SK-N-SH treated with all-trans-retinoic acid at 6 μM for 48 hours (cell line): ENCODE measurements around the gene KDSR.

Source experiments
- ATAC-seq: fragments of 200-7000 bp; cut with Tn5 transposase; 3 replicates; pipeline ENCODE4 v1.9.1; 2020; ENCODE audit warnings: mild to moderate bottlenecking, moderate library complexity
- ARNTL ChIP-seq: fragments of 450-650 bp; formaldehyde crosslinking; IDR thresholded peaks from 2 replicates; pipeline ENCODE4 v1.5.0; 2020; ENCODE audit warnings: low read depth, mild to moderate bottlenecking, moderate library complexity, borderline replicate concordance
- BACH2 ChIP-seq: fragments of 250-450 bp; sonication (Bioruptor Pico); IDR thresholded peaks from 2 replicates; pipeline ENCODE4 v1.9.0; 2021; ENCODE audit warnings: mild to moderate bottlenecking, borderline replicate concordance
- CREB5 ChIP-seq: fragments of 250-450 bp; sonication (Bioruptor Pico); IDR thresholded peaks from 2 replicates; pipeline ENCODE4 v1.5.1; 2020; ENCODE audit warnings: low read depth, mild to moderate bottlenecking, moderate library complexity
- CSDC2 ChIP-seq: fragments of 250-450 bp; sonication (Bioruptor Pico); IDR thresholded peaks from 2 replicates; pipeline ENCODE4 v1.5.0; 2020; ENCODE audit warnings: mild to moderate bottlenecking, moderate library complexity
- ESRRG ChIP-seq: fragments of 250-450 bp; sonication (Bioruptor Pico); IDR thresholded peaks from 2 replicates; pipeline ENCODE4 v1.6.1; 2021; ENCODE audit warnings: mild to moderate bottlenecking
- ISL1 ChIP-seq: fragments of 250-450 bp; sonication (Bioruptor Pico); IDR thresholded peaks from 2 replicates; pipeline ENCODE4 v2.1.2; 2022; ENCODE audit warnings: mild to moderate bottlenecking, moderate library complexity
- OSR1 ChIP-seq: fragments of 250-450 bp; sonication (Bioruptor Pico); IDR thresholded peaks from 2 replicates; pipeline ENCODE4 v1.8.0; 2022; ENCODE audit warnings: moderate library complexity, mild to moderate bottlenecking, inconsistent platforms
- PATZ1 ChIP-seq: fragments of 250-450 bp; sonication (Bioruptor Pico); IDR thresholded peaks from 2 replicates; pipeline ENCODE4 v1.8.0; 2020; ENCODE audit warnings: mild to moderate bottlenecking, moderate library complexity, borderline replicate concordance
- POU6F1 ChIP-seq: fragments of 250-450 bp; sonication (Bioruptor Pico); IDR thresholded peaks from 2 replicates; pipeline ENCODE4 v1.8.0; 2021; ENCODE audit warnings: low read depth, mild to moderate bottlenecking, moderate library complexity, borderline replicate concordance
- RARB ChIP-seq: fragments of 250-450 bp; sonication (Bioruptor Pico); IDR thresholded peaks from 2 replicates; pipeline ENCODE4 v1.8.0; 2021; ENCODE audit warnings: mild to moderate bottlenecking, moderate library complexity
- SNAI2 ChIP-seq: fragments of 250-450 bp; sonication (Bioruptor Pico); IDR thresholded peaks from 2 replicates; pipeline ENCODE4 v1.5.0; 2020; ENCODE audit warnings: mild to moderate bottlenecking, moderate library complexity
- TCF4 ChIP-seq: fragments of 250-450 bp; sonication (Bioruptor Pico); IDR thresholded peaks from 2 replicates; pipeline ENCODE4 v1.8.0; 2021; ENCODE audit warnings: mild to moderate bottlenecking, moderate library complexity, borderline replicate concordance
- TSHZ2 ChIP-seq: fragments of 250-450 bp; sonication (Bioruptor Pico); IDR thresholded peaks from 2 replicates; pipeline ENCODE4 v1.5.0; 2020; ENCODE audit warnings: mild to moderate bottlenecking, moderate library complexity
- ZC3H10 ChIP-seq: fragments of 250-450 bp; sonication (Bioruptor Pico); IDR thresholded peaks from 2 replicates; pipeline ENCODE4 v1.5.1; 2021; ENCODE audit warnings: mild to moderate bottlenecking, moderate library complexity
- ZFP3 ChIP-seq: fragments of 250-450 bp; sonication (Bioruptor Pico); IDR thresholded peaks from 2 replicates; pipeline ENCODE4 v1.5.0; 2020; ENCODE audit warnings: mild to moderate bottlenecking, moderate library complexity
- ZFP30 ChIP-seq: fragments of 450-650 bp; formaldehyde crosslinking; IDR thresholded peaks from 2 replicates; pipeline ENCODE4 v1.5.0; 2022; ENCODE audit warnings: mild to moderate bottlenecking, moderate library complexity
- ZNF565 ChIP-seq: fragments of 450-650 bp; formaldehyde crosslinking; conservative IDR thresholded peaks from 2 replicates; pipeline ENCODE4 v1.5.0; 2020; ENCODE audit warnings: low read depth, mild to moderate bottlenecking, moderate library complexity
- ZNF70 ChIP-seq: fragments of 450-650 bp; formaldehyde crosslinking; IDR thresholded peaks from 2 replicates; pipeline ENCODE4 v1.5.0; 2020; ENCODE audit warnings: mild to moderate bottlenecking, moderate library complexity
- ZNF8 ChIP-seq: fragments of 450-650 bp; formaldehyde crosslinking; IDR thresholded peaks from 2 replicates; pipeline ENCODE4 v1.5.0; 2020; ENCODE audit warnings: mild to moderate bottlenecking, moderate library complexity

KDSR gene

GRCh38 chr18:63356272-63356896, 10.6 kb downstream of the KDSR start:
- TF ChIP-seq TCF4 (CRISPR knock-in tag) (no peak), ARNTL (CRISPR knock-in tag) (no peak), ZFP3 (CRISPR knock-in tag) (no peak), SNAI2 (CRISPR knock-in tag) (no peak), OSR1 (CRISPR knock-in tag) (no peak), BACH2 (no peak)
- ATAC-seq: no peak

GRCh38 chr18:63350230-63350629, 16.8 kb downstream of the KDSR start:
- ATAC-seq: no peak

GRCh38 chr18:63348508-63349136, 18.4 kb downstream of the KDSR start:
- TF ChIP-seq ISL1 (CRISPR knock-in tag): no peak
- TF ChIP-seq, all 23 proteins: peak for 0
- no peak for ATAC-seq

More at GRCh38 chr18:63350230-63350629, 16.8 kb downstream of the KDSR start:
- no peak for TF ChIP-seq PATZ1 (CRISPR knock-in tag)
- TF ChIP-seq ZNF8: no peak
- no peak for TF ChIP-seq RARB (CRISPR knock-in tag)
- TF ChIP-seq ZNF70 (CRISPR knock-in tag): no peak
- TF ChIP-seq ESRRG (CRISPR knock-in tag): no peak
- no peak for TF ChIP-seq ISL1 (CRISPR knock-in tag)
- TF ChIP-seq SNAI2 (CRISPR knock-in tag): no peak
- TF ChIP-seq ZNF565 (CRISPR knock-in tag): no peak
- TF ChIP-seq TCF4 (CRISPR knock-in tag): no peak
- no peak for TF ChIP-seq TSHZ2

GRCh38 chr18:63346480-63347183, 20.4 kb downstream of the KDSR start:
- ATAC-seq: no peak
- no peak for TF ChIP-seq ZFP30
- TF ChIP-seq CREB5 (CRISPR knock-in tag): no peak
- TF ChIP-seq ISL1 (CRISPR knock-in tag): no peak

GRCh38 chr18:63346031-63346430, 21.0 kb downstream of the KDSR start:
- peak; percentile 49 for ATAC-seq
- no peak for TF ChIP-seq ZFP3 (CRISPR knock-in tag)
- TF ChIP-seq BACH2: no peak
- no peak for TF ChIP-seq TCF4 (CRISPR knock-in tag)
- no peak for TF ChIP-seq ZNF70 (CRISPR knock-in tag)
- TF ChIP-seq ESRRG (CRISPR knock-in tag): no peak
- no peak for TF ChIP-seq PATZ1 (CRISPR knock-in tag)
- no peak for TF ChIP-seq ZC3H10 (CRISPR knock-in tag)
- no peak for TF ChIP-seq ZNF8
- TF ChIP-seq POU6F1: no peak
- TF ChIP-seq CSDC2: no peak
- no peak for TF ChIP-seq ZFP30
- TF ChIP-seq CREB5 (CRISPR knock-in tag): no peak
